ENCODE results near the gene FRYL.
"Not testable (repeated sequence)": the region's sequence is repeated elsewhere in the genome, so short reads cannot be mapped to it uniquely, and the experiment has no call there.

The FRYL gene

DNA sequence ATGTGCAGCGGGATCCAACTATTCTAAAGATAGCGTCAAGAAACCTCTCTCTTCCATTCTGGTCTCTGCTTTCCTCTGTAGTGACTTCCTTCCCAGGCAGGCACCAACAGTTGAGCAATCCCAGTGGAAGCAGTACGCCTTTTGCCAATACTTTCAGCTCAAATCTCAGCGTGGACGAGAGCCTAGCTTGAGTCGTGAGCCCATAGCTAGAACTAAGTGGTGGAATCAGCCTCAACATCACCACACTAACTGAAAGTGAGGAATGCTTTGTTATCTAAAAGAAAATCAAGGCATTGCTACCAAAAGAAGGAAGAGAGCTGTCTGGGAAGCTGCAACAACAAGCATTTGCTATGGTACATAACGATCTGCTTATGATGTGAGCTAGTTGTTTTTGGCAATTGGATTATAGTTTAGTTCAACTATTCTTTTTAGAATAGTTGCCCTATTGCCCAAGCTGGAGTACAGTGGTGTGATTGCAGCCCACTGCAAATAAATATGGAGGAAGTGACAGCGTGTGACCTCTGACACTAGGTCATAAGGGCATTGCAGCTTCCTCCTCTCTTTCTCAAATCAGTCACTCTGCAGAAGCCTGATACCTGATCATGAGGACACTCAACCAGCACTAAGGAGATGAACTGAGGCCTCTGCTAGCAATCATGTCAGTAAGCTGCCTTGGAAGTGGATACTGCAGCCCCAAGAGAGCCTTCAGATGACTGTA lies 24.7 kb upstream of the FRYL start:
- TF ChIP-seq, protein P1, sequence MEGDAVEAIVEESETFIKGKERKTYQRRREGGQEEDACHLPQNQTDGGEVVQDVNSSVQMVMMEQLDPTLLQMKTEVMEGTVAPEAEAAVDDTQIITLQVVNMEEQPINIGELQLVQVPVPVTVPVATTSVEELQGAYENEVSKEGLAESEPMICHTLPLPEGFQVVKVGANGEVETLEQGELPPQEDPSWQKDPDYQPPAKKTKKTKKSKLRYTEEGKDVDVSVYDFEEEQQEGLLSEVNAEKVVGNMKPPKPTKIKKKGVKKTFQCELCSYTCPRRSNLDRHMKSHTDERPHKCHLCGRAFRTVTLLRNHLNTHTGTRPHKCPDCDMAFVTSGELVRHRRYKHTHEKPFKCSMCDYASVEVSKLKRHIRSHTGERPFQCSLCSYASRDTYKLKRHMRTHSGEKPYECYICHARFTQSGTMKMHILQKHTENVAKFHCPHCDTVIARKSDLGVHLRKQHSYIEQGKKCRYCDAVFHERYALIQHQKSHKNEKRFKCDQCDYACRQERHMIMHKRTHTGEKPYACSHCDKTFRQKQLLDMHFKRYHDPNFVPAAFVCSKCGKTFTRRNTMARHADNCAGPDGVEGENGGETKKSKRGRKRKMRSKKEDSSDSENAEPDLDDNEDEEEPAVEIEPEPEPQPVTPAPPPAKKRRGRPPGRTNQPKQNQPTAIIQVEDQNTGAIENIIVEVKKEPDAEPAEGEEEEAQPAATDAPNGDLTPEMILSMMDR (conservative IDR thresholded peaks at IDR 0.05; ENCODE audit: low read length), result no peak
- no peak overlapping the region for H3K4me3 ChIP-seq (ENCODE audit: low read length)
- no peak for DNase-seq (ENCODE audit: low read depth)

DNA sequence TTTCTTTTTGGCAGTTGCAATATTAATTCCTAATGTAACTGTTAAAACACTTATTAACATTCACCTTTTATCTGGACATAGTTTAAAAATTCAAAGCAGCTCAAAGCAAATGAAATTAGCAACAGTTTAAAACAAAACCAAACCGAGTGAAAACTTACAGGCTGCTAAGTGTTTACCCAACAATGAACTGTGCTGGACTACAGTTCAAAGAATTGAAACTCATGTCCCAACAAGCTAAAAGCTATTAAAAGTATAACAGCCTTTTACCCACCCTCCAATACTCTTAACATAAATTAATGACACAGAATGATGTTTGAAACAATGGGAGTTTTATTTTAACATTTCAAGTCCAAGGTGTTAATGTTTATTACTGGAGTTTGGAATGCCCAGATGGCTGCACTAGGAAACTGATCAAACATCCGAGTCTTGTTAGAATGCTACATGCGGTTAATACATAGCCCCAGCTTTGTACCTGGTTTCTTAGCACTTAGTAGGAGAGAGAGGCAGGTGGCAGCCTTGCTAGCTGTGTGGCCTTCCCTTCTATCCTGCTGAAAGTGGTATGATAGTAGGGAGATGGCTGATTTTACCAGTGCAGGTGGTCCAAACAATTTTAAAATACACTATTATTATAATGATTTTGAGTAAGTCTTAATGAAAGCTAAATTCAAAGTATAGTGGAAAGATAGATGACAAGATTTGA lies 21.1 kb upstream of the FRYL start:
- H3K4me3 ChIP-seq (ENCODE audit: low read length), result no peak overlapping the region
- DNase-seq (ENCODE audit: low read depth), result no peak
- TF ChIP-seq, protein P1 (conservative IDR thresholded peaks at IDR 0.05; ENCODE audit: low read length), result no peak

DNA sequence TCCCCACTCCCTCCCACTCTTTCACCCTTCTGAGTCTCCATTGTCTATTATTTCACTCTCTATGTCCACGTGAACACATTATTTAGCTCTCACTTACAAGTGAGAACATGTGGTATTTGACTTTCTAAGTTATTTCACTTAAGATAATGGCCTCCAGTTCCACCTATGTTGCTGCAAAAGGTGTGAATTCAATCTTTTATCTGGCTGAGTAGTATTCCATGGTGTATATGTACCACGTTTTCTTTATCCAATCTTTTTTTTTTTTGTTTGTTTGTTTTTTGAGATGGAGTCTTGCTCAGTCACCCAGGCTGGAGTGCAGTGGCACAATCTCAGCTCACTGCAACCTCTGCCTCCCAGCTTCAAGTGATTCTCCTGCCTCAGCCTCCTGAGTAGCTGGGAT lies 20.1 kb upstream of the FRYL start:
- not testable (repeated sequence) for DNase-seq (ENCODE audit: low read depth); H3K4me3 ChIP-seq (ENCODE audit: low read length)

DNA sequence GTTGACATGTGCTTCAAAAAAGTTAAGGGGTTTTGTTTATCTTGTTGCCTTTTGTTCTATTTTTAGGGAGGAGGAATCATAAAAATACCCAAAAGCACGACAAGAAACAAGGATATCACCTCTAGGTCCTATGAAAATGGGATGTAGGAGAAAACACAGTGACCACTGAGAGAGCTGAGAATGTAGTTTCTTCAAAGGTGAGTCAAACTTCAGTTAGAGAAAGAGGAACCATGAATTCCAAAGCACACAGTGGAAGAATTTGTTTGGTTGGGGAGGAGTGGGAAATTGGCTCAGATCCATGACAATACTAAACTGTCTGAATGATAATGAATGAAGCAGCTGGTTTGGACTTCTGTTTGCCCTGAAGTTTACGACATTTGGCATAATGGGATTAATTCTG lies 19.1 kb upstream of the FRYL start:
- DNase-seq (ENCODE audit: low read depth), result no peak
- TF ChIP-seq, protein P1 (conservative IDR thresholded peaks at IDR 0.05; ENCODE audit: low read length), result no peak
- no peak overlapping the region for H3K4me3 ChIP-seq (ENCODE audit: low read length)

DNA sequence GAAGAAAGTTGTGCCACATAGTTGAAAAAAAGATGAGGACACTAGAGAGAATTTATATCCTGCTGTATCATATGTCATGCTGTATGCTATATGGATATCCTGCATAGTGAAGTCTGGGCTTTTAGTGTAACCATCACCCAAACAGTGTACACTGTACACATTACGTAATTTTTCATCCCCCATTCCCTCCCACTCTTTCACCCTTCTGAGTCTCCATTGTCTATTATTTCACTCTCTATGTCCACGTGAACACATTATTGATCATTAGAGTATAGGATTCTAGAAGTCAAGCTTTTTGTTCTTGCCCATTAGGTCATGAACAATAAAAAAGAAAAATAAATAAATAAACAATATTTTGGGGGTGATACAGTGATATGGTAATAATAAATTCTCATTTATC lies 18.0 kb upstream of the FRYL start:
- TF ChIP-seq, protein P1 (conservative IDR thresholded peaks at IDR 0.05; ENCODE audit: low read length), result no peak
- no peak overlapping the region for H3K4me3 ChIP-seq (ENCODE audit: low read length)
- no peak for DNase-seq (ENCODE audit: low read depth)

DNA sequence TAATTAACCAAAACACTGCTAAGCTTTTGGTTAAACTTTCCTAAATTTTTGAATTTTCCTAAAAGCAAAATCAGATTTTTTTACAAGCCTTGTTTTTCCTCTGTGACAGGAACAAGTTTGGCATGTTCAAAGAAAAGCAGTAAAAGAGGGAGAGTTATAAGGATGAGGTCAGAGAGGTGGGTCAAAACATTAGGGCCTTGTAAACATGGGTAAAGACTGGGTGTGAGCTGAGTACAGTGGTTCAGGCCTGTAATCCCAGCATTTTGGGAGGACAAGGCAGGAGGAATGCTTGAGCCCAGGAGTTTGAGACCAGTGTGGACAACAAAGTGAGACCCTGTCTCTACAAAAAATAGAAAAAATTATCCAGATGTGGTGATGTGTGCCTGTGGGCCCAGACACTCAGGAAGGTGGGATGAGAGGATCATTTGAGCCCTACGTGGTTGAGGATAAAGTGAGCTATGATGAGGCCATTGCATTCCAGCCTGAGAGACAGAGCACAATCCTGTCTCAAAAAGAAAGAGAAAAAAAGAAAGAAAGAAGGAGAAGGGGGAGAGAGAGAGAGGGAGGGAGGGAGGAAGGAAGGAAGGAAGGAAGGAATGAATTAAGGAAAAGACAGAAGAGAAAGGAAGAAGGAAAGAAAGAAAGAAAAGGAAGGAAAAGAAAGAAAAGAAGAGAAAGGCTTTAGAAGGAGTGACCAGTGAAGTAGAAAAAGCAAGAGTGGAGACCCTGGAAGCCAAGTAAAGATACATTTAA lies 17.0 kb upstream of the FRYL start:
- H3K4me3 ChIP-seq (ENCODE audit: low read length), result no peak overlapping the region
- TF ChIP-seq, protein P1 (conservative IDR thresholded peaks at IDR 0.05; ENCODE audit: low read length), result no peak
- no peak for DNase-seq (ENCODE audit: low read depth)

DNA sequence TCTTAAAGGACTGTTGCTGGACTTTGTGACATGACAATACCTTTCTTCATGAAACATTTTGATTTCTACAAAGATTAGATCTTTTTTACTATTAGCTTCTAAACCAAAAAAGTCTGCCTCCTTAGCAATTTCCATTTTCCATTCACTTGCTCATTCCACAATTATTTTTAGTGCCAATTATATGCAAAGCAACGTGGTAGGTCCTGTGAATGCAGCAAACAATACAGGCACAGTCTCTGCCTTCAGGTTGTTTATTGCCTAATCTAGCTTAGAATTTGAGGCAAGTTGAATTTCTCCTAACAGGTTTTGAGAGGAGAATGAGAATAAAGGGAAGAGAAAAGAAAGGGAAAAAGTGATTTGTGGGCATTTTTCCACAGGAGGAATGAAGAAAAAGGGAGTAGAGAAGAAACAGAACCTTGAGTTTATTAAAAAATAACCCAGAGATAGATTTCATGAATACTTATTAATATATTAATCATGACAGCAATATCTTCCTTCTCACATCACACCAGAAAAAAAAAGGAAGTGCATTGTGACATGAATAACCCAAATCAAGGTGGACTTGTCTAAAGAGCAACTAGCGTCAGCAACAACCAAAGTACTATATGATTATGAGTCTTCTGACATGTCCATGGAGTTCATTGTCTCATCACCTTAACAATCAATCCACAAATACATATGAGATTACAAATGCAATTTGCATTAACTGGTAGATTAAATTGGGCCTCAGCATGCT lies 16.3 kb upstream of the FRYL start:
- DNase-seq (ENCODE audit: low read depth), result no peak
- TF ChIP-seq, protein P1 (conservative IDR thresholded peaks at IDR 0.05; ENCODE audit: low read length), result no peak
- H3K4me3 ChIP-seq (ENCODE audit: low read length), result no peak overlapping the region
